A549 treated with AZD2906 at 1 μM for 4 hours (cell line): Measurements from ENCODE around the gene OTUD1. TPM values are rescaled to one million over a fixed set of nuclear protein-coding genes. Genes with fewer than 3 reads are reported as not detected.

Experiments
- total RNA-seq: library from RNA; stranded (reverse); fragments of 200-300 nt; extraction: Qiagen RNA extraction; gene quantifications from 5 replicates; pipeline ENCODE4 v1.2.3, GENCODE V29; 2022

Gene OTUD1, protein sequence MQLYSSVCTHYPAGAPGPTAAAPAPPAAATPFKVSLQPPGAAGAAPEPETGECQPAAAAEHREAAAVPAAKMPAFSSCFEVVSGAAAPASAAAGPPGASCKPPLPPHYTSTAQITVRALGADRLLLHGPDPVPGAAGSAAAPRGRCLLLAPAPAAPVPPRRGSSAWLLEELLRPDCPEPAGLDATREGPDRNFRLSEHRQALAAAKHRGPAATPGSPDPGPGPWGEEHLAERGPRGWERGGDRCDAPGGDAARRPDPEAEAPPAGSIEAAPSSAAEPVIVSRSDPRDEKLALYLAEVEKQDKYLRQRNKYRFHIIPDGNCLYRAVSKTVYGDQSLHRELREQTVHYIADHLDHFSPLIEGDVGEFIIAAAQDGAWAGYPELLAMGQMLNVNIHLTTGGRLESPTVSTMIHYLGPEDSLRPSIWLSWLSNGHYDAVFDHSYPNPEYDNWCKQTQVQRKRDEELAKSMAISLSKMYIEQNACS
- total RNA-seq, result 3.2 to 3.7 TPM (median 3.3 TPM) in 5 replicates

DNA sequence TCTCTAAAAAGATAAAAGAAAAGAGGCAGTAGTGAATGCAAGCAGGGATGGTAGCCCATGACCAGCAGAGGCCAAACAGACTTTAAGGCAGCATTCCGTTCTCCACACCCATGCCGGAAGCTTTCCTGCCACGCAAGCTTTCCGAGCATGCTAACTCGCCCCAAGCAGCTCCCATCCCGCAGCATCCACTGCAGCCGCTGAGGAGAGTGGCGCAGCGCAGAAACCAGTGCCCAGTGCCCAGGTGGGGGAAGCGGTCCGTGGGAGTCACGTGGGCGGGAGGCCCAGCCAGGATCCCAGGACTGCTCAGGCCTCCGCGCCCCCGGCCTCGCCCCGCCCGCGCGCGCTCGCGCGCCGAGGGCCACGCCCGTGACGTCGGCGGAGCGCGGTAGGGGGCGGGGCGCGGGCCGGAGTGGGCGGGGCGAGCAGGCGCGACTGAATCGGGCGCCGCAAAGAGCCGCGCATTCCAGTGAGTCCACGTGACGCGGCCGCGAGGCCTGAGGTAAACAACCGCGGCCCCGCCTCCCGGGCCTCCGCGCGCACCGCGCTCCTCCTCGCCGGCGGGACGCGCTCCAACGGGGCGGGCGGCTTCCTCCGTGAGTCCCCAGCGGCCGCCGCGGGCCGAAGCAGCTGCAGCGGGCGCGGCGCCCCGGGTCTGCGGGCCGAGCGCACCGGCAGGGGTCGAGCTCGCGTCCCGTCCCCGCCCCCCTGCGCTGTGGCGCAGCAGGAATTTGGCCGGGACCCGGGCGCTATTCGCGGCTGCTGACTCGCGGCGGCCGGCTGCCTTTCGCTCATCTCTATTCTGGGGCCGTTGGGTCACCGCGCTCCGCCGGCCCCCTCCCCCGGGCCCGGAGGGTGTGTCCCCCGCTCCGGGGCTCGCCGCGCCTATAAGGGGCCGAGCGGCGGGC is at the start of gene OTUD1:
OTUD1 (plus strand) TSS at position 529 of the 905 bp plus-strand sequence. CDS start 383 bp downstream, outside the sequence.

Other genes starting within 250 kb of the OTUD1 start
- gene PTF1A, start 246.8 kb upstream of the OTUD1 start, total RNA-seq, result not detected in 5 replicates
- gene C10orf67, start 94.3 kb upstream of the OTUD1 start, total RNA-seq, result 0.05 to 0.19 TPM (median 0.09 TPM) in 4 of 5 replicates, not detected in the other